K562 (cell line): ENCODE data around the gene ORM1. TPM values are rescaled to one million over a fixed set of nuclear protein-coding genes. Genes with fewer than 3 reads are reported as not detected.

Source experiments
- ARID4B ChIP-seq: sonication (generic); formaldehyde crosslinking; IDR thresholded peaks from 2 replicates; pipeline ENCODE4 v1.8.0; 2022; ENCODE audit warnings: mild to moderate bottlenecking, missing genetic modification reagents
- ATF1 ChIP-seq, 2 experiments: fragments of 450-650 bp in 1 of 2; IDR thresholded peaks; 2 replicates each; pipeline ENCODE4 v1.6.1; 2016; ENCODE audit warnings: missing compliant biosample characterization in 1 of 2, missing genetic modification characterization in 1 of 2
- ATF6 ChIP-seq: sonication (generic); formaldehyde crosslinking; IDR thresholded peaks from 2 replicates; pipeline ENCODE4 v1.4.0; 2020; ENCODE audit warnings: mild to moderate bottlenecking, missing genetic modification reagents
- BCOR ChIP-seq: fragments of 450-650 bp; IDR thresholded peaks from 2 replicates; pipeline ENCODE4 v1.6.1; 2016
- FUS ChIP-seq: fragments of 200-400 bp; formaldehyde crosslinking; optimal IDR thresholded peaks from 2 replicates; pipeline ENCODE3; 2017; ENCODE audit warnings: low read depth, low read length
- KLF6 ChIP-seq: fragments of 250-450 bp; sonication (Bioruptor Pico); IDR thresholded peaks from 2 replicates; pipeline ENCODE4 v1.4.0; 2020; ENCODE audit warnings: mild to moderate bottlenecking, moderate library complexity, borderline replicate concordance
- NONO ChIP-seq, 2 experiments: fragments of 200-400 bp in 1 of 2; fragments of 450-650 bp in 1 of 2; formaldehyde crosslinking in 1 of 2; IDR thresholded peaks; 2 replicates each; pipeline ENCODE4 v1.6.1; 2017; ENCODE audit warnings: low read depth in 2 of 2, mild to moderate bottlenecking in 2 of 2, moderate library complexity in 2 of 2, low read length in 1 of 2
- NRF1 ChIP-seq, 2 experiments: fragments of 450-650 bp; IDR thresholded peaks in 1 of 2; conservative IDR thresholded peaks in 1 of 2; 2 replicates each; pipeline ENCODE4 v1.6.1; 2014; ENCODE audit warnings: mild to moderate bottlenecking in 2 of 2
- POLR2H ChIP-seq: IDR thresholded peaks from 2 replicates; pipeline ENCODE4 v1.6.1; 2016; ENCODE audit warnings: missing genetic modification characterization, low read depth, mild to moderate bottlenecking, control low read depth, missing compliant biosample characterization, moderate library complexity
- SREBF1 ChIP-seq: fragments of 150-350 bp; IDR thresholded peaks from 2 replicates; pipeline ENCODE4 v1.6.1; 2014; ENCODE audit warnings: antibody characterized with exemption, low read depth, low read length, borderline replicate concordance
- TAF1 ChIP-seq: IDR thresholded peaks from 2 replicates; pipeline ENCODE4 v1.6.1; 2011; ENCODE audit warnings: mild to moderate bottlenecking, low read length, moderate library complexity; ENCODE audit not compliant: insufficient read depth, control insufficient read depth, severe bottlenecking; ENCODE audit errors: extremely low read depth
- ZFP36 ChIP-seq: fragments of 150-350 bp; IDR thresholded peaks from 2 replicates; pipeline ENCODE4 v1.6.1; 2018; ENCODE audit warnings: low read length, low read depth; ENCODE audit not compliant: partially characterized antibody
- ZNF431 ChIP-seq: sonication (generic); formaldehyde crosslinking; IDR thresholded peaks from 2 replicates; pipeline ENCODE4 v1.8.0; 2022; ENCODE audit warnings: mild to moderate bottlenecking, missing genetic modification reagents
- ZNF511 ChIP-seq: sonication (generic); formaldehyde crosslinking; IDR thresholded peaks from 2 replicates; pipeline ENCODE4 v1.8.0; 2022; ENCODE audit warnings: mild to moderate bottlenecking, missing genetic modification reagents
- polyA plus RNA-seq, 8 experiments: library from polyadenylated mRNA; depleted of rRNA in 4 of 8; stranded (reverse) in 5 of 8; unstranded in 3 of 8; fragments of >200 nt; fragmentation: Nextera tagmentation in 2 of 8; fragmentation: Illumina TruSeq in 1 of 8; extraction: Ambion mirVana in 2 of 8; extraction: Trizol in 1 of 8; gene quantifications; 2 replicates each; pipeline versions ENCODE4 v1.2.1 to v1.2.3, GENCODE V29; 2011 to 2014; ENCODE audit warnings: inconsistent platforms in 1 of 8, missing spikeins in 1 of 8
- total RNA-seq, 7 experiments: library from RNA; depleted of rRNA in 6 of 7; stranded (reverse); fragments of >200 nt in 6 of 7; fragmentation: Illumina TruSeq in 2 of 7; extraction: Trizol in 2 of 7; gene quantifications; 2 replicates each; pipeline versions ENCODE4 v1.2.1 to v1.2.3, GENCODE V29; 2011 to 2021; ENCODE audit warnings: low replicate concordance in 1 of 7
- TF ChIP-seq, protein P1 (sequence below): fragments of 450-650 bp; IDR thresholded peaks from 2 replicates; pipeline ENCODE4 v1.6.1; 2016; ENCODE audit warnings: missing biosample characterization, missing genetic modification characterization
- TF ChIP-seq, protein P2 (sequence below), 2 experiments: fragments of 450-650 bp in 1 of 2; sonication (generic) in 1 of 2; formaldehyde crosslinking in 1 of 2; IDR thresholded peaks in 1 of 2; conservative IDR thresholded peaks in 1 of 2; 2 replicates each; pipeline versions ENCODE4 v1.6.1 to v1.8.1; 2016 to 2023; ENCODE audit warnings: mild to moderate bottlenecking in 2 of 2, moderate library complexity in 2 of 2, inconsistent platforms in 1 of 2, missing genetic modification reagents in 1 of 2
- TF ChIP-seq, protein P3 (sequence below): fragments of 250-450 bp; sonication (Bioruptor Pico); IDR thresholded peaks from 2 replicates; pipeline ENCODE4 v1.8.0; 2022; ENCODE audit warnings: moderate library complexity, mild to moderate bottlenecking, inconsistent platforms

Gene ORM1
- total and polyA plus RNA-seq, 9 of the 15 experiments (the other 6 are each of a cell fraction or from before 2014, with no cell fraction given), result 2.9 TPM; not detected in 8

GRCh38 chr9:114315723-114316363 is 7.1 kb upstream of the ORM1 start (continued):
- TF ChIP-seq KLF6 (CRISPR knock-in tag), result no peak
- TF ChIP-seq TAF1, result no peak
- TF ChIP-seq, protein P1, sequence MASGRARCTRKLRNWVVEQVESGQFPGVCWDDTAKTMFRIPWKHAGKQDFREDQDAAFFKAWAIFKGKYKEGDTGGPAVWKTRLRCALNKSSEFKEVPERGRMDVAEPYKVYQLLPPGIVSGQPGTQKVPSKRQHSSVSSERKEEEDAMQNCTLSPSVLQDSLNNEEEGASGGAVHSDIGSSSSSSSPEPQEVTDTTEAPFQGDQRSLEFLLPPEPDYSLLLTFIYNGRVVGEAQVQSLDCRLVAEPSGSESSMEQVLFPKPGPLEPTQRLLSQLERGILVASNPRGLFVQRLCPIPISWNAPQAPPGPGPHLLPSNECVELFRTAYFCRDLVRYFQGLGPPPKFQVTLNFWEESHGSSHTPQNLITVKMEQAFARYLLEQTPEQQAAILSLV (tag), result no peak
- peak; percentile 71 for TF ChIP-seq ZFP36
- TF ChIP-seq NONO (IDR thresholded peaks at IDR 0.05; ENCODE audit: low read depth in 2 of 2, low read length in 1 of 2), result no peak
- TF ChIP-seq ATF6 (CRISPR knock-in tag), result no peak
- TF ChIP-seq, protein P2, sequence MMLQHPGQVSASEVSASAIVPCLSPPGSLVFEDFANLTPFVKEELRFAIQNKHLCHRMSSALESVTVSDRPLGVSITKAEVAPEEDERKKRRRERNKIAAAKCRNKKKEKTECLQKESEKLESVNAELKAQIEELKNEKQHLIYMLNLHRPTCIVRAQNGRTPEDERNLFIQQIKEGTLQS (IDR thresholded peaks at IDR 0.05), result no peak
- TF ChIP-seq, protein P2 (CRISPR knock-in tag; conservative IDR thresholded peaks at IDR 0.05), result no peak
- TF ChIP-seq FUS, result no peak
- no peak for TF ChIP-seq ATF1 (CRISPR knock-in tag; IDR thresholded peaks at IDR 0.05)
- TF ChIP-seq ATF1 (tag; IDR thresholded peaks at IDR 0.05), result no peak
- peak; percentile 44; the same call in 1 of the 2 replicates for TF ChIP-seq BCOR
- TF ChIP-seq NRF1 (conservative IDR thresholded peaks at IDR 0.05 in 1 of 2, IDR thresholded peaks at IDR 0.05 in 1 of 2), result peak; percentile 82 to 85
- TF ChIP-seq ZNF431 (CRISPR knock-in tag), result no peak
- no peak for TF ChIP-seq POLR2H (tag)
- no peak for TF ChIP-seq ARID4B (CRISPR knock-in tag)
- TF ChIP-seq, protein P3, sequence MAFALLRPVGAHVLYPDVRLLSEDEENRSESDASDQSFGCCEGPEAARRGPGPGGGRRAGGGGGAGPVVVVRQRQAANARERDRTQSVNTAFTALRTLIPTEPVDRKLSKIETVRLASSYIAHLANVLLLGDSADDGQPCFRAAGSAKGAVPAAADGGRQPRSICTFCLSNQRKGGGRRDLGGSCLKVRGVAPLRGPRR (CRISPR knock-in tag), result no peak
- no peak for TF ChIP-seq ZNF511
- no peak for TF ChIP-seq SREBF1
